Gastrocnemius medialis (tissue), 4 donors: Measurements from ENCODE around the gene SLC12A3. TPM values are rescaled to one million over a fixed set of nuclear protein-coding genes. Genes with fewer than 3 reads are reported as not detected.

Experiments
- ATAC-seq, 2 donors: fragments of 150-250 bp; one replicate each; pipeline ENCODE4 v1.9.1; 2016
- DNase-seq, 2 donors: peaks; one replicate each; pipeline ENCODE4 v3.0.0-alpha.2; 2019
- H3K27ac ChIP-seq, 4 donors: fragments of 200-600 bp; sonication (generic); 1 replicate in 1 of 4; 2 replicates in 3 of 4; pipeline ENCODE4 v1.5.1; 2016 to 2018; ENCODE audit warnings: mild to moderate bottlenecking in 2 of 4, moderate library complexity in 1 of 4
- H3K27me3 ChIP-seq, 3 donors: fragments of 200-600 bp; sonication (generic) in 2 of 3; 1 replicate in 1 of 3; 2 replicates in 2 of 3; pipeline versions ENCODE4 v1.5.1 to v1.6.0; 2016 to 2019; ENCODE audit warnings: mild to moderate bottlenecking in 1 of 3, moderate library complexity in 1 of 3
- H3K36me3 ChIP-seq, 2 donors: fragments of 200-600 bp; sonication (generic) in 1 of 2; one replicate each; pipeline ENCODE4 v1.5.1; 2017 to 2018
- H3K4me1 ChIP-seq, 2 donors: fragments of 200-600 bp; sonication (generic) in 1 of 2; one replicate each; pipeline ENCODE4 v1.5.1; 2016 to 2017; ENCODE audit warnings: mild to moderate bottlenecking in 2 of 2
- H3K4me3 ChIP-seq, 4 donors: fragments of 200-600 bp; sonication (generic) in 3 of 4; 1 replicate in 1 of 4; 2 replicates in 3 of 4; pipeline ENCODE4 v1.5.1; 2016 to 2019; ENCODE audit warnings: mild to moderate bottlenecking in 2 of 4
- H3K9me3 ChIP-seq, 3 donors: fragments of 200-600 bp; sonication (generic) in 2 of 3; 1 replicate in 1 of 3; 2 replicates in 2 of 3; pipeline ENCODE4 v1.5.1; 2016 to 2019
- POLR2A ChIP-seq, 2 donors: fragments of 450-650 bp; IDR thresholded peaks; one replicate each; pipeline ENCODE4 v1.6.1; 2017; ENCODE audit warnings: antibody characterized with exemption in 2 of 2, mild to moderate bottlenecking in 2 of 2, moderate library complexity in 2 of 2
- in situ Hi-C, 4 donors: fragments of 200-750 bp; cut with MboI; loops; one replicate each; pipeline versions ENCODE4 v1.15.0 to v1.8.0; 2017; ENCODE audit warnings: low sequenced_read_pairs in 4 of 4
- intact Hi-C: fragments of 100-400 bp; cut with DNase I; formaldehyde crosslinking; loops from one replicate; pipeline ENCODE4 v1.15.1; 2023; ENCODE audit warnings: low total_unique reads
- total RNA-seq, 4 donors: library from RNA; depleted of rRNA; stranded (reverse); fragments of >200 nt; gene quantifications; one replicate each; pipeline versions ENCODE4 v1.1.0 to v1.2.3, GENCODE V29; 2016
- TF ChIP-seq, protein P1 (sequence below), 5 experiments: fragments of 450-650 bp in 3 of 5; fragments of 200-600 bp in 2 of 5; sonication (generic) in 2 of 5; IDR thresholded peaks in 4 of 5; conservative IDR thresholded peaks in 1 of 5; 1 replicate in 4 of 5; 2 replicates in 1 of 5; pipeline ENCODE4 v1.5.1; 2016 to 2019; ENCODE audit warnings: antibody characterized with exemption in 5 of 5, mild to moderate bottlenecking in 3 of 5, moderate library complexity in 3 of 5

Gene SLC12A3
- total RNA-seq, 4 donors from 2014 or later, result not detected

DNA sequence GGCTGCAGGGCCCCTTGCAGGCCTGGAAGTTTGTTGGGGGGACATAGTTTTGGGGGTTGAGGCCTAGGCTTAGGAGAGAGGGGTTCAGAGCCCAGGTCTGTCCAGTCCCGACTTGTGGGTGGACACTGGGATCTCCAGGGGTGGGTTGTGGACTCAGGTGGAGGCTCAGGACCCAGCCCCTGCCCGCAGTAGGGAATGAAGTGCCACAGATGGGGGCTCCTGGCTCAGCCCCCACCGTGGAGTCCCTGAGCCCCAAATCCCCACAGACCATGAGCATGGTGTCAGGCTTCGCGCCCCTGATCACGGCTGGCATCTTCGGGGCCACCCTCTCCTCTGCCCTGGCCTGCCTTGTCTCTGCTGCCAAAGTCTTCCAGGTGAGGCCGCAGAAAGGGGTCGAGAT is 14.3 kb downstream of the SLC12A3 start:
- Histone ChIP-seq H3K36me3 (no peaks in the 10 kb centered on the region), H3K4me1 (no peaks in the 10 kb centered on the region), H3K27me3 (no peaks in the 10 kb centered on the region), H3K27ac (no peak overlapping the region), H3K9me3 (no peaks in the 10 kb centered on the region), H3K4me3 (no peak overlapping the region)
- in situ Hi-C loops (loop anchor here in 2 of 4 donors (10.0 kb wide), 2 partner anchors 76 to 166 kb away; no protein-coding TSS in a partner anchor), intact Hi-C loops (no loop called here)
- ATAC-seq, result no peak
- TF ChIP-seq, protein P1, sequence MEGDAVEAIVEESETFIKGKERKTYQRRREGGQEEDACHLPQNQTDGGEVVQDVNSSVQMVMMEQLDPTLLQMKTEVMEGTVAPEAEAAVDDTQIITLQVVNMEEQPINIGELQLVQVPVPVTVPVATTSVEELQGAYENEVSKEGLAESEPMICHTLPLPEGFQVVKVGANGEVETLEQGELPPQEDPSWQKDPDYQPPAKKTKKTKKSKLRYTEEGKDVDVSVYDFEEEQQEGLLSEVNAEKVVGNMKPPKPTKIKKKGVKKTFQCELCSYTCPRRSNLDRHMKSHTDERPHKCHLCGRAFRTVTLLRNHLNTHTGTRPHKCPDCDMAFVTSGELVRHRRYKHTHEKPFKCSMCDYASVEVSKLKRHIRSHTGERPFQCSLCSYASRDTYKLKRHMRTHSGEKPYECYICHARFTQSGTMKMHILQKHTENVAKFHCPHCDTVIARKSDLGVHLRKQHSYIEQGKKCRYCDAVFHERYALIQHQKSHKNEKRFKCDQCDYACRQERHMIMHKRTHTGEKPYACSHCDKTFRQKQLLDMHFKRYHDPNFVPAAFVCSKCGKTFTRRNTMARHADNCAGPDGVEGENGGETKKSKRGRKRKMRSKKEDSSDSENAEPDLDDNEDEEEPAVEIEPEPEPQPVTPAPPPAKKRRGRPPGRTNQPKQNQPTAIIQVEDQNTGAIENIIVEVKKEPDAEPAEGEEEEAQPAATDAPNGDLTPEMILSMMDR (IDR thresholded peaks at IDR 0.05 in 4 of 5, conservative IDR thresholded peaks at IDR 0.05 in 1 of 5), result no peak
- TF ChIP-seq POLR2A (IDR thresholded peaks at IDR 0.05), result no peak
- no peak for DNase-seq

DNA sequence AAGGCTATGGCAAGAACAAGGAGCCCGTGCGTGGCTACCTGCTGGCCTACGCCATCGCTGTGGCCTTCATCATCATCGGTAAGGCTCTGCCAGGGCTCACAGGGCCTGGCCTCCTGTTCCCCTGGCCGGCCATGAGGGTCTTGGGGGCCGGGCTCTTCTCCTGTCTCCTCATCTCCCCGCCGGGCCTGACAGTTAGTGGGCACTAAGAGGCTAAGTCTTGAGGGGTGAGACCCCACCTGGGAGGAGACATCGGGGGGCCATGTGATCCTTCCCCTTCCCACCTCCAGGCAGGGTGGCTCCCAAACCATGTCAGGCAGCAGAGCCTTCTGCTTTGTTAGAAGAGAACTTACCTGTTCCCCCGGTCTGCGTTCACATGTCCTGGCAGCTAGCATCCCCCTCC is 15.2 kb downstream of the SLC12A3 start:
- DNase-seq (no peak), ATAC-seq (no peak)
- intact Hi-C loops (no loop called here), in situ Hi-C loops (no loop called here)
- no peaks in the 10 kb centered on the region for H3K4me1 ChIP-seq
- no peak overlapping the region for H3K4me3 ChIP-seq
- TF ChIP-seq POLR2A (IDR thresholded peaks at IDR 0.05), result no peak
- TF ChIP-seq, protein P1 (IDR thresholded peaks at IDR 0.05 in 4 of 5, conservative IDR thresholded peaks at IDR 0.05 in 1 of 5), result no peak
- H3K27me3 ChIP-seq, result no peaks in the 10 kb centered on the region
- H3K27ac ChIP-seq, result no peak overlapping the region
- no peaks in the 10 kb centered on the region for H3K9me3 ChIP-seq
- no peaks in the 10 kb centered on the region for H3K36me3 ChIP-seq

DNA sequence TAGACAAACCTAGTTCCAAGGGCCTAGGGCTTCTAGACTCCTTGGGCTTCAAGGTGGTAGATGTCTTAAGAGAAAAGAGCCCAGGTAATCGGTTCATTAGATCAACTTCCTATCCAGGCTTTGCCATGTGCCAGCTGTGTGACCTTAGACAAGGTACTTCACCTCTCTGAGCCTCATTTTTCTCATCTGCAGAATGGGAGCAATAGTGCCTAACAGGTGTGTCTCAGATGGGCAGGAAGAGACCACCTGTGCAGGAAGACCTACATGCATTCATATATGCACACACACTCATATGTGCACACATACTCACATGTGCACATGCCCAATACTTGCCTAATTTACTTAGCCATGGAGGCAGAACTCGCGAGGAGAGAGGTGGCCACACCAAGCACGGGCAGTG is 15.7 kb downstream of the SLC12A3 start:
- Histone ChIP-seq H3K27me3 (no peaks in the 10 kb centered on the region), H3K9me3 (no peaks in the 10 kb centered on the region), H3K4me3 (no peak overlapping the region), H3K4me1 (no peaks in the 10 kb centered on the region), H3K27ac (no peak overlapping the region), H3K36me3 (no peaks in the 10 kb centered on the region)
- TF ChIP-seq, protein P1 (IDR thresholded peaks at IDR 0.05 in 4 of 5, conservative IDR thresholded peaks at IDR 0.05 in 1 of 5), result no peak
- TF ChIP-seq POLR2A (IDR thresholded peaks at IDR 0.05), result no peak
- in situ Hi-C loops (no loop called here), intact Hi-C loops (no loop called here)
- DNase-seq (no peak), ATAC-seq (no peak)

DNA sequence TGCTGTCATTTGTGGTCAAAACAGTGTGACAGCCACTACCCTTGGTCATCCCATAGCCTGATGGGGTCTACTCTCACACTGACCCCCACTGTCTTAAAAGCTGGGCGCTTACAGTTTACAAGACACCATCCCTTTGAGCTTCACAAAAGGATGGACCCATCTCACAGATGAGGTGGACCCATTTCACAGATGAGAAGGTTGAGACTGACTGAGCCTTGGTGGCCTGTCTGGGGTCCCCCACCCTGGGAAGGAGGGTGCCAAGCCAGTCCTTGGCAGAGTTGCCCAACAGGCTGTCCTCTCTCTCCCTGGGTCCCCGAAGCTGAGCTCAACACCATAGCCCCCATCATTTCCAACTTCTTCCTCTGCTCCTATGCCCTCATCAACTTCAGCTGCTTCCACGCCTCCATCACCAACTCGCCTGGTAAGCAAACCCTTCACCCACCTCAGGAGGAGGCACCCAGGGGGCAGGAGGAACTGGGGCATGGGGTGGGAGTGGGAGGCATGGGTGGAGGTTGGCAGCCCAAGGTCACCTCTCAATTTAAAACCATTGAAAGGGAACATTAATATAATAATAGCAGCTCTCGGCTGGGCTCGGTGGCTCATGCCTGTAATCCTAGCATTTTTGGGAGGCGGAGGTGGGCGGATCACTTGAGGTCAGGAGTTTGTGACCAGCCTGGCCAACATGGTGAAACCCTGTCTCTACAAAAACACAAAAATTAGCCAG is 17.2 kb downstream of the SLC12A3 start:
- intact Hi-C loops (no loop called here), in situ Hi-C loops (no loop called here)
- H3K9me3 ChIP-seq, result no peaks in the 10 kb centered on the region
- H3K27ac ChIP-seq, result no peak overlapping the region
- H3K27me3 ChIP-seq, result no peaks in the 10 kb centered on the region
- ATAC-seq (no peak), DNase-seq (no peak)
- no peaks in the 10 kb centered on the region for H3K4me1 ChIP-seq
- H3K36me3 ChIP-seq, result no peaks in the 10 kb centered on the region
- no peak for TF ChIP-seq POLR2A (IDR thresholded peaks at IDR 0.05)
- TF ChIP-seq, protein P1 (IDR thresholded peaks at IDR 0.05 in 4 of 5, conservative IDR thresholded peaks at IDR 0.05 in 1 of 5), result no peak
- H3K4me3 ChIP-seq, result no peak overlapping the region

DNA sequence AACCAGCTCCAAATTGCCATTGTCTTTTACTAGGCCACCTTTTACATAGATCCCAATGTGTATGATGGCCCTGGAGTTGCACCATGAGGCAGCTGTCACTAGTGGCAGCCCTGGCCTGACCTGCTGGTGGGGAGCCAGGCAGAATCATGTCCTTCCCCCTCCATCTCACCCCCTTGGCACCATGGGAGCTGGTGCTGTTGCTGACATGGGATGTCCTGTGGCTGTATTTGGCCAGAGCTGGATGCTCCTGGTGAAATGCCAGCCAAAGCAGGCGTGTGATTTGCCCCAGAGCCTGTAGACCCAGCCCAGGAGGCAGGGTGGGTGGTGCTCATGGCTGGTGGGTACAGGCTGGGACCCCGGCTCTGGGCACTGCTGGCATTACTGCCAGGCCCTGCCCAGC is 18.6 kb downstream of the SLC12A3 start:
- no peak for ATAC-seq
- TF ChIP-seq POLR2A (IDR thresholded peaks at IDR 0.05), result no peak
- TF ChIP-seq, protein P1 (IDR thresholded peaks at IDR 0.05 in 4 of 5, conservative IDR thresholded peaks at IDR 0.05 in 1 of 5), result no peak
- no peak for DNase-seq
- no peaks in the 10 kb centered on the region for H3K36me3 ChIP-seq
- no peak overlapping the region for H3K27ac ChIP-seq
- H3K4me3 ChIP-seq, result no peak overlapping the region
- intact Hi-C loops, result no loop called here
- H3K27me3 ChIP-seq, result no peaks in the 10 kb centered on the region
- in situ Hi-C loops, result no loop called here
- H3K4me1 ChIP-seq, result no peaks in the 10 kb centered on the region
- H3K9me3 ChIP-seq, result no peaks in the 10 kb centered on the region
